Central memory CD8-positive, alpha-beta T cell (primary cell): Measurements from ENCODE around the gene MELK.

Experiments used
- ATAC-seq: fragments of 150-1000 bp; cut with Tn5 transposase; replicated peaks from 2 replicates; pipeline ENCODE4 v1.10.0; 2022; ENCODE audit warnings: mild to moderate bottlenecking, moderate FRiP score, moderate number of reproducible peaks; ENCODE audit not compliant: poor library complexity, severe bottlenecking; ENCODE audit errors: extremely low read depth
- DNase-seq, 2 donors: peaks; one replicate each; pipeline ENCODE4 v3.0.0; 2021; ENCODE audit warnings: low spot score in 2 of 2
- H3K27ac Mint-ChIP-seq: one replicate; pipeline ENCODE4 v1.8.0; 2022; ENCODE audit warnings: low read depth, mild to moderate bottlenecking, moderate library complexity, mixed read lengths
- H3K27me3 Mint-ChIP-seq: one replicate; pipeline ENCODE4 v1.8.0; 2022; ENCODE audit warnings: mixed read lengths
- H3K36me3 Mint-ChIP-seq: one replicate; pipeline ENCODE4 v1.8.0; 2022; ENCODE audit warnings: mild to moderate bottlenecking, moderate library complexity, mixed read lengths; ENCODE audit not compliant: insufficient read depth
- H3K4me1 Mint-ChIP-seq: one replicate; pipeline ENCODE4 v1.8.0; 2022; ENCODE audit warnings: mixed read lengths
- H3K4me3 Mint-ChIP-seq: one replicate; pipeline ENCODE4 v1.8.0; 2022; ENCODE audit warnings: mild to moderate bottlenecking, moderate library complexity, mixed read lengths
- H3K9me3 Mint-ChIP-seq: one replicate; pipeline ENCODE4 v1.8.0; 2022; ENCODE audit warnings: mixed read lengths

The MELK gene

GRCh38 chr9:36691671-36692070 lies 119.0 kb downstream of the MELK start:
- ATAC-seq (no peak), DNase-seq (no peak)
- Mint-ChIP-seq H3K4me1 (no peaks in the 10 kb centered on the region), H3K9me3 (no peaks in the 10 kb centered on the region), H3K27ac (no peak overlapping the region), H3K4me3 (no peak overlapping the region), H3K27me3 (peaks cover 19% of the 10 kb centered on the region), H3K36me3 (no peaks in the 10 kb centered on the region)

- Mint-ChIP-seq H3K4me1 (no peaks in the 10 kb centered on the region), H3K27ac (no peak overlapping the region), H3K27me3 (peaks cover 25% of the 10 kb centered on the region), H3K9me3 (peaks cover 13% of the 10 kb centered on the region), H3K36me3 (no peaks in the 10 kb centered on the region), H3K4me3 (no peak overlapping the region)
- ATAC-seq (no peak), DNase-seq (no peak)
Observed at GRCh38 chr9:36698984-36699383, 126.3 kb downstream of the MELK start.

- H3K9me3 Mint-ChIP-seq, result peaks cover 7% of the 10 kb centered on the region
- H3K4me1 Mint-ChIP-seq, result no peaks in the 10 kb centered on the region
- no peaks in the 10 kb centered on the region for H3K36me3 Mint-ChIP-seq
- DNase-seq (no peak), ATAC-seq (no peak)
- no peak overlapping the region for H3K27ac Mint-ChIP-seq
- H3K27me3 Mint-ChIP-seq, result peaks cover 43% of the 10 kb centered on the region
- no peak overlapping the region for H3K4me3 Mint-ChIP-seq
Observed at GRCh38 chr9:36704148-36704547, 131.5 kb downstream of the MELK start.

GRCh38 chr9:36713515-36714490 lies 141.1 kb downstream of the MELK start:
- Mint-ChIP-seq H3K27ac (no peak overlapping the region), H3K4me1 (no peaks in the 10 kb centered on the region)
- ATAC-seq, result no peak

GRCh38 chr9:36716496-36716895 lies 143.8 kb downstream of the MELK start:
- Mint-ChIP-seq H3K4me1 (no peaks in the 10 kb centered on the region), H3K4me3 (no peak overlapping the region), H3K9me3 (no peaks in the 10 kb centered on the region), H3K36me3 (no peaks in the 10 kb centered on the region), H3K27ac (no peak overlapping the region), H3K27me3 (peaks cover 15% of the 10 kb centered on the region)
- no peak for DNase-seq
- ATAC-seq, result no peak

More at GRCh38 chr9:36713515-36714490, 141.1 kb downstream of the MELK start:
- no peaks in the 10 kb centered on the region for H3K36me3 Mint-ChIP-seq
- H3K27me3 Mint-ChIP-seq, result peaks cover 15% of the 10 kb centered on the region
- DNase-seq, result no peak
- H3K4me3 Mint-ChIP-seq, result no peak overlapping the region
- H3K9me3 Mint-ChIP-seq, result no peaks in the 10 kb centered on the region

- H3K27ac Mint-ChIP-seq, result no peak overlapping the region
- H3K36me3 Mint-ChIP-seq, result no peaks in the 10 kb centered on the region
- H3K27me3 Mint-ChIP-seq, result peaks cover 15% of the 10 kb centered on the region
- H3K4me1 Mint-ChIP-seq, result no peaks in the 10 kb centered on the region
- no peaks in the 10 kb centered on the region for H3K9me3 Mint-ChIP-seq
- no peak for ATAC-seq
- H3K4me3 Mint-ChIP-seq, result no peak overlapping the region
- DNase-seq, result no peak
Observed at GRCh38 chr9:36717276-36717675, 144.6 kb downstream of the MELK start.

GRCh38 chr9:36718612-36719011 lies 145.9 kb downstream of the MELK start:
- H3K4me3 Mint-ChIP-seq, result no peak overlapping the region
- no peak for ATAC-seq
- no peak overlapping the region for H3K27ac Mint-ChIP-seq
- H3K9me3 Mint-ChIP-seq, result no peaks in the 10 kb centered on the region
- no peak for DNase-seq
- H3K36me3 Mint-ChIP-seq, result no peaks in the 10 kb centered on the region
- H3K4me1 Mint-ChIP-seq, result no peaks in the 10 kb centered on the region
- H3K27me3 Mint-ChIP-seq, result peaks cover 21% of the 10 kb centered on the region

- no peak overlapping the region for H3K27ac Mint-ChIP-seq
Observed at GRCh38 chr9:36720043-36720442, 147.3 kb downstream of the MELK start.

GRCh38 chr9:36721846-36722588 lies 149.3 kb downstream of the MELK start:
- Mint-ChIP-seq H3K36me3 (no peaks in the 10 kb centered on the region), H3K27ac (no peak overlapping the region), H3K9me3 (no peaks in the 10 kb centered on the region), H3K4me3 (no peak overlapping the region), H3K4me1 (no peaks in the 10 kb centered on the region), H3K27me3 (peaks cover 14% of the 10 kb centered on the region)
- ATAC-seq, result no peak
- no peak for DNase-seq

More at GRCh38 chr9:36720043-36720442, 147.3 kb downstream of the MELK start:
- H3K27me3 Mint-ChIP-seq, result peaks cover 14% of the 10 kb centered on the region
- H3K4me1 Mint-ChIP-seq, result no peaks in the 10 kb centered on the region
- no peak for ATAC-seq
- DNase-seq, result no peak
- H3K4me3 Mint-ChIP-seq, result no peak overlapping the region
- H3K36me3 Mint-ChIP-seq, result no peaks in the 10 kb centered on the region
- H3K9me3 Mint-ChIP-seq, result no peaks in the 10 kb centered on the region

GRCh38 chr9:36725777-36726356 lies 153.2 kb downstream of the MELK start:
- no peaks in the 10 kb centered on the region for H3K4me1 Mint-ChIP-seq
- no peak overlapping the region for H3K27ac Mint-ChIP-seq
- DNase-seq, result no peak
- H3K36me3 Mint-ChIP-seq, result no peaks in the 10 kb centered on the region
- H3K9me3 Mint-ChIP-seq, result no peaks in the 10 kb centered on the region
- H3K27me3 Mint-ChIP-seq, result peaks cover 14% of the 10 kb centered on the region
- no peak overlapping the region for H3K4me3 Mint-ChIP-seq
- ATAC-seq, result no peak
